Osteoblast (primary cell): Measurements from ENCODE around the gene GNAT1. TPM values are rescaled to one million over a fixed set of nuclear protein-coding genes. Genes with fewer than 3 reads are reported as not detected.

Experiments
- DNase-seq: peaks from one replicate; pipeline ENCODE4 v3.0.0; 2011; ENCODE audit warnings: low spot score, mixed read lengths; ENCODE audit not compliant: insufficient read length; ENCODE audit errors: missing footprints
- H2AFZ ChIP-seq: 2 replicates; pipeline ENCODE4 v1.6.0; 2011; ENCODE audit warnings: mild to moderate bottlenecking, low read length
- H3K27ac ChIP-seq: 2 replicates; pipeline ENCODE4 v1.5.1; 2011; ENCODE audit warnings: mild to moderate bottlenecking, low read depth, low read length, moderate library complexity
- H3K27me3 ChIP-seq: 2 replicates; pipeline ENCODE4 v1.6.0; 2012; ENCODE audit warnings: mild to moderate bottlenecking, control low read depth, inconsistent platforms, low read length, moderate library complexity; ENCODE audit not compliant: insufficient read depth
- H3K36me3 ChIP-seq: 2 replicates; pipeline ENCODE4 v1.5.1; 2011; ENCODE audit warnings: mild to moderate bottlenecking, low read length, control low read depth, moderate library complexity; ENCODE audit not compliant: insufficient read depth
- H3K4me1 ChIP-seq: 2 replicates; pipeline ENCODE4 v1.5.1; 2011; ENCODE audit warnings: mild to moderate bottlenecking, low read length, control low read depth, moderate library complexity; ENCODE audit not compliant: insufficient read depth
- H3K4me2 ChIP-seq: 2 replicates; pipeline ENCODE4 v1.6.0; 2011; ENCODE audit warnings: mild to moderate bottlenecking, low read length; ENCODE audit not compliant: insufficient read depth
- H3K4me3 ChIP-seq: fragments of 200-600 bp; sonication (generic); 3 replicates; pipeline ENCODE4 v1.5.1; 2012; ENCODE audit warnings: mild to moderate bottlenecking, low read length, inconsistent platforms; ENCODE audit not compliant: insufficient read depth
- H3K79me2 ChIP-seq: 2 replicates; pipeline ENCODE4 v1.6.0; 2012; ENCODE audit warnings: mild to moderate bottlenecking, low read length, control low read depth, inconsistent platforms; ENCODE audit not compliant: insufficient read depth
- H3K9me3 ChIP-seq: 2 replicates; pipeline ENCODE4 v1.5.1; 2011; ENCODE audit warnings: low read depth, low read length, control low read depth
- H4K20me1 ChIP-seq: 2 replicates; pipeline ENCODE4 v1.6.0; 2012; ENCODE audit warnings: mild to moderate bottlenecking, low read length, control low read depth; ENCODE audit not compliant: insufficient read depth
- total RNA-seq: library from RNA; depleted of rRNA; stranded (reverse); fragments of >200 nt; gene quantifications from 2 replicates; pipeline ENCODE4 v1.2.3, GENCODE V29; 2012
- TF ChIP-seq, protein P1 (sequence below): IDR thresholded peaks from 2 replicates; pipeline ENCODE4 v1.5.1; 2011; ENCODE audit warnings: mild to moderate bottlenecking, low read depth, low read length, moderate library complexity; ENCODE audit errors: extremely low read depth

GNAT1 gene
- total RNA-seq, 1 donor = not detected

DNA sequence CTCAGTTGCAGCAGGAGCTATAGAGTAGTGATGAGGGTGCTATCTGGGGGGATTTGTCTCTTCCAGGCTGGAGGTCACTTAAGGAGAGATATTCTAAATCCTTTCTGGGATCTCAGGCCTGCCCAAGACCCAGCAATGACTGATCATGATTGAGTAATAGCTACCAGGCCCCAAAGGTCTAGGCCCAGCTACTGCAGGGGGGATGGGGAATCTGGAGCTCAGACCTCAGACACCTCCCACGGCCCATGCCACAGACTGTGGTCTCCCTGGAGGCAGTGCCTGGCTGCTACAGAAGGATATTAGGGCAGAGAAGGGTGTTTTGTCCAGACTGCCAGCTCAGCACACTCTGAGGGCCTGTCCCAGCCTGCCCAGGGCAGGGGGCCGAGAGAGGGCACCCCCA is 20.5 kb downstream of the GNAT1 start:
- DNase-seq = peak; percentile 97
- Histone ChIP-seq H3K4me1 (peaks cover 10% of the 10 kb centered on the region), H3K27me3 (peaks cover 12% of the 10 kb centered on the region), H3K27ac (no peak overlapping the region), H2AFZ (peak overlapping the region; percentile 72), H3K4me3 (no peak overlapping the region), H3K79me2 (no peaks in the 10 kb centered on the region), H3K36me3 (no peaks in the 10 kb centered on the region), H3K4me2 (no peak overlapping the region), H4K20me1 (no peaks in the 10 kb centered on the region), H3K9me3 (no peaks in the 10 kb centered on the region)
- TF ChIP-seq, protein P1, sequence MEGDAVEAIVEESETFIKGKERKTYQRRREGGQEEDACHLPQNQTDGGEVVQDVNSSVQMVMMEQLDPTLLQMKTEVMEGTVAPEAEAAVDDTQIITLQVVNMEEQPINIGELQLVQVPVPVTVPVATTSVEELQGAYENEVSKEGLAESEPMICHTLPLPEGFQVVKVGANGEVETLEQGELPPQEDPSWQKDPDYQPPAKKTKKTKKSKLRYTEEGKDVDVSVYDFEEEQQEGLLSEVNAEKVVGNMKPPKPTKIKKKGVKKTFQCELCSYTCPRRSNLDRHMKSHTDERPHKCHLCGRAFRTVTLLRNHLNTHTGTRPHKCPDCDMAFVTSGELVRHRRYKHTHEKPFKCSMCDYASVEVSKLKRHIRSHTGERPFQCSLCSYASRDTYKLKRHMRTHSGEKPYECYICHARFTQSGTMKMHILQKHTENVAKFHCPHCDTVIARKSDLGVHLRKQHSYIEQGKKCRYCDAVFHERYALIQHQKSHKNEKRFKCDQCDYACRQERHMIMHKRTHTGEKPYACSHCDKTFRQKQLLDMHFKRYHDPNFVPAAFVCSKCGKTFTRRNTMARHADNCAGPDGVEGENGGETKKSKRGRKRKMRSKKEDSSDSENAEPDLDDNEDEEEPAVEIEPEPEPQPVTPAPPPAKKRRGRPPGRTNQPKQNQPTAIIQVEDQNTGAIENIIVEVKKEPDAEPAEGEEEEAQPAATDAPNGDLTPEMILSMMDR = no peak

DNA sequence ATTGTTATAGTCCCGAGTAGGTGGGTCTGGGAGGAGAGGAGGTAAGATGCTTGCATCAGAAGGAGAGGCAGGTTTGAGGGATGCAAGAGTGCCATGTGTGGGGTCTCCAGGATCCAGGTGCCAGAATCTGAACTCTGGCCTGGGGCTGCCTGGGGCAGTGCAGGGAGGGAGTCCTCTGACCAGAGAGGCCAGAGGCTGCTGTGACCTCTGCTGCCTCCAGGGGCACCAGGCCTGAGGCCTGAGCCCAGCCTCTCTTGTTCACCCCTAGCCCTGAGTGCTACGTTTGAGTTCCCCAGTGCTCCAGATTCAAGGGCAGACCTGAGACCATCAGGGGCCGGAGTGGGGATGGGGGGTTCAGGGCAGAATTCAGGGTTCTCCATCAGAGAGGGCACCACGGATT is 21.1 kb downstream of the GNAT1 start:
- peaks cover 9% of the 10 kb centered on the region for H3K27me3 ChIP-seq
- TF ChIP-seq, protein P1 = peak; percentile 16
- DNase-seq = peak; percentile 86
- peaks cover 10% of the 10 kb centered on the region for H3K4me1 ChIP-seq
- H4K20me1 ChIP-seq = no peaks in the 10 kb centered on the region
- H3K79me2 ChIP-seq = no peaks in the 10 kb centered on the region
- H3K36me3 ChIP-seq = no peaks in the 10 kb centered on the region
- no peak overlapping the region for H3K27ac ChIP-seq
- H3K4me2 ChIP-seq = no peak overlapping the region
- no peak overlapping the region for H2AFZ ChIP-seq
- no peaks in the 10 kb centered on the region for H3K9me3 ChIP-seq
- H3K4me3 ChIP-seq = no peak overlapping the region

DNA sequence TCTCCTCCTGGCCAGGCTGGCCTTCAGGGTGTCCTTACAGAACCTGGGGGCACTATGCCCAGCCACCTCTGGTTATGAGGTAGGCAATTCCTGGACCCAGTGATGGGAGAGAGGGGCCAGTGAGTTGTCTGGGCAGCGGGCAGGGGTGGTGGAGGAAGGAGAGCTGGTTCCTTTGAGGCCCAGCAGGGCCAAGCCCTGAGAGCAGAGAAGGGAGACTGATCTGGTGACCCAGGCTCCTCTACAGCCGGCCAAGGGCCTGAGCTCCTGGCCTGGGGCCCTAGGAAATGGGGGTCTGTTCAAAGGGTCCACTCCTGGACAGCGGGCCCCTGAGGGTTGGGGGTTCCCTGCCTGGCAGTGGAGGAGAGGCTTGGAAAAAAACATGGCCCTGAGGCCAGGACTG is 21.6 kb downstream of the GNAT1 start:
- Histone ChIP-seq H3K9me3 (no peaks in the 10 kb centered on the region), H3K4me1 (peaks cover 10% of the 10 kb centered on the region), H3K27ac (no peak overlapping the region), H3K4me3 (no peak overlapping the region), H3K27me3 (peaks cover 5% of the 10 kb centered on the region), H3K36me3 (no peaks in the 10 kb centered on the region), H3K4me2 (no peak overlapping the region), H4K20me1 (no peaks in the 10 kb centered on the region), H3K79me2 (no peaks in the 10 kb centered on the region), H2AFZ (no peak overlapping the region)
- TF ChIP-seq, protein P1 = no peak
- no peak for DNase-seq

DNA sequence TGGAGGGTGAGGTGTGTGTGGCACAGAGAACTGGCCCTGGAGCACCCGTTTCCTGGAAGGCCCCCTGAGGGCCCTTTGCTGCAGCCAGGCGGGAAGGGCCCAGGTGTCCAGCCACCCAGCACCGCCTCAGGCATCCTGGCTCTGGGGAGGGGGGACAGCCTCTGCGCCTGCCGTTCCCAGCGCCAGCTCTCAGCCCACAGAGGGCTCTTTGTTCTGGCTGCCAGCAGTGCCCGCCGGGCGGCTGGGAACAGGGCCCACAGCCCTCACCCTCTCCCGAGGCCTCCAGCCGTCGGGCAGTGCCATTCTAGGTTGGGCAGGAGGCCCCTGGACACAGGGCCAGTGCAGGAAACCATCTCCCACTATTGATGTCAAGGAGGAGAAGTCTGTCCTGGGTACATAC is 22.0 kb downstream of the GNAT1 start:
- Histone ChIP-seq H3K27me3 (peaks cover 5% of the 10 kb centered on the region), H3K4me2 (no peak overlapping the region), H3K9me3 (no peaks in the 10 kb centered on the region), H3K4me1 (peaks cover 10% of the 10 kb centered on the region), H3K27ac (no peak overlapping the region), H3K79me2 (no peaks in the 10 kb centered on the region), H4K20me1 (no peaks in the 10 kb centered on the region), H3K4me3 (no peak overlapping the region), H3K36me3 (no peaks in the 10 kb centered on the region), H2AFZ (no peak overlapping the region)
- DNase-seq = no peak
- TF ChIP-seq, protein P1 = no peak
